ENCODE results near the gene VMO1.

The VMO1 gene

GRCh38 chr17:4796552-4796920, 10.4 kb upstream of the VMO1 start:
- DNase-seq, result no peak

DNA sequence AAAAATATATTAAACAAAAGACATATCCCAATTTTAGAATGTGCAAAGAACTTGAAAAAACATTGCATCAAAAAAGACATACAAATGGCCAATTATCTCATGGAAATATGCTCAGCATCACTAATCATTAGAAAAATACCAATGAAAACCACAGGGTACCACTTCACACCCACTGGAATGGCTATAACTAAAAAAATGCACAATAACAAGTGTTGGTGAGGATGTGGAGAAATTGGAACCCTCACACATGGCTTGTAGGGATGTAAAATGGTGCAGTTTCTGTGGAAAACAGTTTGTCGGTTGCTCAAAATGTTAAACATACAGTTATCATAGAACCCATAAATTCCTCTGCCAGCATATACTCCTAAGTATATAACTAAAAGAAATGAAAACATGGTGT, 9.0 kb upstream of the VMO1 start:
- DNase-seq, result no peak

- DNase-seq, result no peak
These were observed 4.5 kb upstream of the VMO1 start for GRCh38 chr17:4790705-4791088.

- DNase-seq, result peak; percentile 92
These were observed 4.0 kb upstream of the VMO1 start for GRCh38 chr17:4789951-4790704.

DNA sequence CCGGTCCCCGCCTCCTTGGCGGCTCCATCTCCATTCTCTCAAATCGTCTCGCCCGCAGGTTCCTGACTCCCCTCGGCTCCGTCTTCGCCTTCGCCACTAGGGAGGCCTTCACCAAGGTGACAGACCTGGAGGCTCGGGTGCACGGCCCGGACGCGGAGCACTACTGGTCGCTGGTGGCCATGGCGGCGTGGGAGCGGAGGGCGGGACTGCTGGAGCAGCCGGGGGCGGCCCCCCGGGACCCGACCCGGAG, 3.5 kb upstream of the VMO1 start:
- no peak for DNase-seq

GRCh38 chr17:4788807-4789700, 2.9 kb upstream of the VMO1 start, which contains the start of gene GLTPD2:
TSS of gene GLTPD2 (plus strand) at chr17:4788964. CDS start at chr17:4789012, 48 bp downstream.
- DNase-seq, result no peak

DNA sequence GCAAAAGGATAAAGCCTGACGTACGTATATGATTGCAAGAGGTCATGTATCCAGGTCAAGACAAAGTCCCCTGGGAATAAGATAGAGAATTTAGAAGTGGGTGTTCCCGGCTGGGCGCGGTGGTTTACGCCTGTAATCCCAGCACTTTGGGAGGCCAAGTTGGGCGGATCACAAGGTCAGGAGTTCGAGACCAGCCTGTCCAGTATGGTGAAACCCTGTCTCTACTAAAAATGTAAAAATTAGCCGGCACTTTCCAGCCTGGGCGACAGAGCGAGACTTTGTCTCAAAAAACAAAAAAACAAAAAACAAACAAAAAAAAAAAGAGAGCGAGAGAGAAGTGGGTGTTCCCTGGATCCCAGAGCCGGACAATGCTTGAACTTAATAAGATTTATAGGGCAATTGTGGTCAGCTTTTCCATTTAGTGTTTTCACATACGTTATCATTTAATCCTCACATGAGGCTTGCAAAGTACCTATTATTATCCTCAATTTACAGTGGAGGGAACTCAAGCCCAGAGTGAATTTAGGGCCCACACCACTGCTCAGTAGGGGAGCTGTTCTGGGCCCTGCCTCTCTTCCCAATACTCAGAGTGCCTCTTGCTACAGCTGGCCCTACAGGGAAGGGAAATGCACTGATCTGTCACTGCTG, 2.1 kb upstream of the VMO1 start:
- no peak for DNase-seq

- DNase-seq, result no peak
These were observed 352 bp upstream of the VMO1 start for GRCh38 chr17:4786516-4786915.

DNA sequence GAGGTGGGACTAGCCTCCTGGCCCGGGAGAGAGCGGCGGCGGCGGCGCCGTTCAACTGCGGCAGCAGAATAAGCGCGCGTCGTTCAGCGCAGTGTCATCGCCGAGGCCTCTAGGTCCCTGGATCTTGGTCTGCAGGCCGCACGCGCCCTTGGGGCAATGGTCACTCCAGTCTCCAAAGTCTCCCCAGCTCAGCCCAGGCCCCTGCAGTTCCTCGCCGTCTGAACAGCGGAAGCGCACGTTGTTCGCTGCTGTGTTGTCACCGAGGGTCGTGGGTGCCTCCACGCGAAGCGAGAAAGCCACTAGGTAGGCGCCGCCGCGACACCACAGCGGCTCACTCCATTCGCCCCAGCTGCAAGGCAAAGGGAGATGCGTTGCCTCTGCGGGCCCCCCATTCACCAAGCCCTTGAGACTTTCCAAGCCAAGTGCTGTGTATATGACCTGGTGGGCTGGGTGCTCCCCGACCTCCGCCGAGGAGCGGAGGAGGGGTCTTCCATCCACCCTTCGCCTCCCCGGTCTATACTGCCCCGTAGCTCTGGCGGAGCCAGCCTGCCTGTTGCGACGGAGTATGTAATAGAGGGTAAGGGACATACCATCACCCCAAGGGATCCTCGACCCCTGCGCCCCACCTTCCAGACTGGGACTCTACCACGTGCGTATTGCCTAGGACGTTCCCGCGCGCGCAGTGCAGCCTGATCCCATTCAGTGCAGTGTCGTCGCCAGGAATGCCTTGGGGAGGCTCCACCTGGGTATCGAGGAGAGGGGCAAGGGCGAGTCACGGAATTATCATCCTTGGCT, 656 bp downstream of the VMO1 start:
- DNase-seq, result no peak

DNA sequence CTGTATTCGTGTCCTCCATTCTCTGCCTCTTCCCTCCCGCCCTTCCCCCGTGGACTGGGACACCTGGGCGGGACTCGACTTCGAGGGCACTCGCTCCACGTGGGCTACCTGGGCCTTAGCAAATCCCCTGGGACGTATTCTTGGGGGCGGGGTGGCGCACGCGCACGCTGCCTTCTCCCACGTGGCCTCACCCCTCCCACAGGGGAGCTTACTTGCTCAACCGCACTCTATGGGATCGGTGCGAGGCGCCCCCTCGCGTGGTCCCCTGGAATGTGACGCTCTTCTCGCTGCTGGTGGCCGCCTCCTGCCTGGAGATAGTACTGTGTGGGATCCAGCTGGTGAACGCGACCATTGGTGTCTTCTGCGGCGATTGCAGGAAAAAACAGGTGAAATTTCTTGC, 3.5 kb downstream of the VMO1 start:
- DNase-seq, result no peak

GRCh38 chr17:4780325-4780955, 5.7 kb downstream of the VMO1 start:
- DNase-seq, result no peak

DNA sequence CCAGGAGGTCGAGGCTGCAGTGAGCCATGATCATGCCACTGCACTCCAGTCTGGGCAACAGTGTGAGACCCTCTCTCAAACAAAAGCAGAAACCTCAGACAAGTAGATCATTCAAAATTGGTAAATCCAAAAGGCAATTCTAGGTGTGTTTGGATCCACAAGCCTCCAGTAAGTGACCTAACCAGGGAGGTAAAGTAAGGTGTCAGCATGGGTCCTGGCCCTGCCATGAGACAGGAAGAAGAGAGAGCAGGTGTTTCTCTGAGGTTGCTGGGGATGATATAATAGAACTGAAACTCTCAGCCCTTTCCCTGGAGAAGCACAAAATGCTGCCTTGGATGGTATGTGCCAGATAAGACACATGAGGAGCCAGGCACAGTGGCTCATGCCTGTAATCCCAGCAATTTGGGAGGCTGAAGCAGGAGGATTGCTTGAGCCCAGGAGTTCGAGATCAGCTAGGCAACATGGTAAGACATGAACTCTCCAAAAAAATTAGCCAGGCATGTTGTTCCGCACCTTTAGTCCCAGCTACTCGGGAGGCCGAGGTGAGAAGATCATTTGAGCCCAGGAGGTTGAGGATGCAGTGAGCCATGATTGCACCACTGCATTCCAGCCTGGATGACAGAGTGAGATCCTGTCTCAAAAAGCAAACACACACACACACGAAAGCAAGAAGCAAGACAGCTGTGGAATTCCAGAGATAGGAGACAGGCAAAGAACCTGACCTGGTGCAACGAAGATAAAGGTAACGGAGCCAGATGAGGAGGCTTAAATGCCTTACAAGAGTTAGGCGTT, 8.0 kb downstream of the VMO1 start:
- DNase-seq, result no peak

DNA sequence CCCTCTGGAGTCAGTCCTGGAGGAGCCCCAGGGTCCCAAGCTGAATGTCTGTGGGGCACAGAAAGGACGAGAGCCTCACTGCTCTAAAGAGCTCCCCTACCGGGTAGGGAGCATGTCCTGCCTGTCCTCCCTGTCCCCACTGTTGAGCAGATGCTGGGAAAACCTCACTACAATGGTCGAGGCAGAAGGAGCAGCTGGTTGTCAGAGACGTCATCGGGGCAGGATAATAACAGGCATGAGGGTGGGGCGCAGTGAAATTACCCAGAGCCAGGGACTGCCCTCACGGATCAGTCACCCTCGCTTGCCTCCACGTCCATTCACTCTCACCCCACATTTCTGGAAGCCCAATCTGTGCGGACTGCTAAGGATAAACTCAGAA, 13.9 kb downstream of the VMO1 start:
- DNase-seq, result no peak

DNA sequence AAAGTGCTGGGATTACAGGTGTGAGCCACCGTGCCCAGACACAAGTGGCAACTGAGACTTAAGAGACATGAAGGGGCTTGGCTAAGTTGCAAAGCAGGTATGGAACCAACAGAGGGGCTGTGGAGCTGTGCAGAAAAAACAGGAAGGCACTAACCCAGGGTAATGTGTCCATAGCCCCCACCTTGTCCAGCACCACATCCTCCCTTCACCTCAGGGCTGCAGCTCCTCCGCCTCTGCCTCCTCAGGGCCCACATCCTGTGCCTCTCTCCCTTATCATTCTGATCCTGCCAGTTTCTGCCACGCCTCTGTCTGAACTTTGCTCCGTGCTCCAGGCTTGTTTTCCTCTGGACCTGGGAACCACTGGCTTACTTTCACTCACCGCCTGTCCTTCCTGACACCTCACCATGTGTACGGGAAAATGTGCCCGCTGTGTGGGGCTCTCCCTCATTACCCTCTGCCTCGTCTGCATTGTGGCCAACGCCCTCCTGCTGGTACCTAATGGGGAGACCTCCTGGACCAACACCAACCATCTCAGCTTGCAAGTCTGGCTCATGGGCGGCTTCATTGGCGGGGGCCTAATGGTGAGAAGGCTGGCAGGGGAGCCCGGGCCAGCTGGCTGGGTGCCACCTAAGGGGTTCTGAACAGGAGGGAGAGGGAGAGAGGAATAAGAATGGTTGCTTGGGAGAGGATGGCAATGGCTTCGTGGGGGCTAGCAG, 14.5 kb downstream of the VMO1 start, which contains the start of gene TM4SF5:
TM4SF5 (plus strand) TSS at position 368 of the 716 bp plus-strand sequence; CDS start at position 405, 37 bp downstream.
- no peak for DNase-seq

GRCh38 chr17:4769628-4770027, 16.5 kb downstream of the VMO1 start:
- no peak for DNase-seq

- no peak for DNase-seq
These were observed 17.9 kb downstream of the VMO1 start for GRCh38 chr17:4768298-4768697.

GRCh38 chr17:4766723-4767122, 19.4 kb downstream of the VMO1 start:
- no peak for DNase-seq

DNA sequence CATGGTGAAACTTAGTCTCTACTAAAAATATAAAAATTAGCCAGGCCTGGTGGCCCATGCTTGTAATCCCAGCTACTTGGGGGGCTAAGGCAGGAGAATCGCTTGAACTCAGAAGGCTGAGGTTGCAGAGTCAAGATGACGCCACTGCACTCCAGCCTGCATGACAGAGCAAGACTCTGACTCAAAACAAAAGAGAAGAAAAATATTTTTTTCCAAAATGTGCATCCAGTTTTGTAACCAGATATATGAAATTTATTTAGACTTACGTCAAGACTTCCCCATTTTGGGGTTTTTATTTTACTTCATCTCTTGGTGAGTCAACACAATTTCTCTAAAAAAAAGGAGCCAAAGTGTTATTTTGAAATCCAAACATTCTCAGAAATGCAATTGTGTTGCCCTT, 20.0 kb downstream of the VMO1 start:
- DNase-seq, result no peak

DNA sequence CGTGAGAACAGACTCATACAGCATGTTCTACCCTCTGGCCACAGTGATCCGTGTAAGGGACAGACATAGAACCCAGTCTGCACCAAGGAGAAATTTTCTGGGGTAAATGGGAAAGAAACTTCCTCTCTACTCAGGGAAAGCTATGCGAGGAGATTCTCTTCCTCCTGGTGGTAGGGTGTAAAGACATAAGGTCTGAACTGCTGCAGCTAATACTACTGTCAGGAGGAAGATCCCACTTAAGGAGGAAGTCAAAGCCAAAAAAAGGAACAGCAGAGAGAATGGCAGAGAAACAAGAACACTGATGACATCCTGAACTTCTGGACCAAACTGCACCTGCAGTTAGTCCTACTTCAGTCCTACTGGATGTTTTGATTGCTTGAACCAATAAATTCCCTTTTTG, 21.6 kb downstream of the VMO1 start:
- no peak for DNase-seq

- DNase-seq, result no peak
These were observed 26.4 kb downstream of the VMO1 start for GRCh38 chr17:4759776-4760236.

DNA sequence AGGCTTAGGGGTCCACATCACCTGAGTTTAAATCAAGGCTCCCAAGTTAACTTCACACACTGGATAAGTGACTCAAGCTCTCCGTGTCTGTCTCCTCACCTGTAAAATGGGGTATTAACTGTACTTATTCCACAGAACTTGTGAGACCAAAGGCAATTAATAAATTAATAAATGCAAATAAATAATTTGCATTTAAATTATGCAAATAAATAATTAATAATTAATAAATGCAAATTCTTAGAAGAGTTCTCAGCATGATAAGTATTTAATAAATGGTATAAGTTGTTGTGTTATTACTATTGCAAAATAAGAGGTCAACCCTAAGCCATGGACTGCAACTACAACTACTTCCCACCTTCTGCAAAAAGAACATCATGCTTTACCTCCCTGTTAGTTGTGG, 32.8 kb downstream of the VMO1 start:
- no peak for DNase-seq

All from femur (tissue), 1 donor.